SW 1271 (cell line): ENCODE results near the gene RALB.
"Not testable (repeated sequence)": the region's sequence is repeated elsewhere in the genome, so short reads cannot be mapped to it uniquely, and the experiment has no call there.

Source experiments
- DNase-seq, 2 experiments: peaks; one replicate each; lab custom pipeline; 2025; lab: John Stamatoyannopoulos, UW

Gene RALB

DNA sequence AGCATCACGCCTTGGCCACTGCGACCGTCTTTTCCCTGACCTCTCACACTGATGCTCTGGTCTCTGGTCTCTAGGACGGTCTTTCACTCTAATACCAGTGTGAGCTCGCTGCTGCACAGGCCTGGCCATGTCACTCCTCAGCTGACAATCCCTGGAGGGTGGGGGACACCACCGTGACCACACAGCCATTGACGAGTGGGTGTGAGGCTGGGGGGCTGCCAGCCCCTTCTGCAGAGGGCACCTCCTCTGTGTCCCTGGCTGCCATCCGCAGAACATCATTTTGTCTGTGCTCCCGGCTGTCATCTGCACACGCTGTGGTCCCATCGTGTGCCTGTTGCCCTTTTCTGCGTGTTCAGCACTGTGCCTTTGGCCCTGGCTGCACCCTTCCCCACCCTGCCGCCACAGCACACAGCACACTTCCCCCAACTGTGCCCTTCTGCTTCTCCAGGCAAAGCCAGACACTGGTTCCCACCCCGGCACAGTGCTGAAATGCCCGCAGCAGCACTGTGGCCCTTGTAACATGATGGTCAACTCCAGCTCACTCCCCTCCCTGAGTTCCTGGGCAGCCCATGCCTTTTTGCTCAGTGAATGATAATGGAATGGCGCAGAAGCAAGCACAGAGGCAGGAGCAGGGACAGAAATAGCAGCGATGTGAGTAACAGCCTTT lies 62.8 kb downstream of the RALB start:
- DNase-seq: no peak

DNA sequence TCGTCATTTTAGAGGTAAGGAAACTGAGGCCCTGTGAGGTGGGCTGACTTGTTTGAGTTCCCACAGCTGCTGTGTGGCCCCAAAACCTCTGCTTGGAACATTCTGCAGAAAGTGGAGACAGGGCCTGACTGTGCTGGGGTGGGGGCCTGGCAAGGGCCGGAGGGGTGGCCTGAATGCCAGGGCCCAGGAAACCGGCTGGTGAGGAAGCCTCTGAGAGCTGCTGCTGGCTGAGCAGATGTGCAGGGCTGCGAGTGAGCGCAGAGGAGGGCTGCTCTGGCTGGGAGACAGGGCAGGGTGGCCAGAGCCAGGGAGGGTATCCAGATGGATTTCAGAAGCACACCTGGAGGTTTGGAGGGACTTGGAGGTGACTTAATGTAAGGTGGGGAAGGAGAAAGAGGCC lies 63.4 kb downstream of the RALB start:
- DNase-seq: no peak

DNA sequence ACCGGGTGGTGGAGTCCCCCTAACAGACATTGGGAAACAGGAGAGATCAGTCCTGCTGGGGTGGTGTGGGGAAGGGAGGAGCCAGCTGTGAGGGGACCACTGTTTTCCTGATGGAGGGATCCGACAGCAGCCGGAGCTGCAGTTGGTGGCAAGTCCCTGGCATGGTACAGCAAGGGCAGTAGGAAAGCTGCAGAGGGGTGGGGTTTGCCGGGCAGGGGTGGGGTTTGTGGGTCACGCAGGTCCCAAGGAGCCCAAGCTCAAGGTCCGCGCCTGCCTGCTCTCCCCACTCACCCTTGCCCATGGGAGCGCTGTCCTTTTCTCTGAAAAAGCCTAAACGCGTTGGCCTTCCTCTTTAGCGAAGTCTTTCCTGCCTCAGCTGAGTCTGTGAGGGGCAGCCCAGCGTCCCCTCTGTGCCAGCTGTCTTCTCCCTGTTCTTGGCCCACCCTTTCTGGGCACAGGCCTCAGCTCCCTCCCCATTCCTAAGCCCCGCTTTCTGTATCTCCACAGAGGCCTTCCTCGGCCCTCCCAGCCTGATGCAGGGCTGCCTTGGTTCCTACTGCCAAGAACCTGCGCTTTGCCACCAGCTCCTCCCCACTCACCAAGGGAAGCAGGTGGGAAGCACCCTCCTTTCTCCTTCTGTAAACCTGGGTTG lies 64.0 kb downstream of the RALB start:
- DNase-seq: no peak

DNA sequence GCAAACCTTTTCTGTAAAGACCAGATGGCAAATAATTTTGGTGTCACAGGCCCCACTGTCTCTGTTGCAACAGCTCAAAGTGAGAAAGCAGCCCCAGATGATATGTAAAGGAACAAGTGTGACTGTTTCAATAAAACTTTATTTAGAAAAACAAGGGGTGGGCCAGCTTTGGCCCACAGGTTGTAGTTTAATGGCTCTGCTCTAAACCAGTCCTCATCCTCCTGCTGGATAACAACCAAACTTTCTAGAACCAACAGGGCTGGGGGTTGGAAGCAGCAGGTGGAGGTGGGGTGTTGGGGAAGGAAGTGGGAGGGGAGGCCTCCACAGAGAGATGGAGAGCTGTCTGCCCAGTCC lies 64.5 kb downstream of the RALB start:
- no peak for DNase-seq

DNA sequence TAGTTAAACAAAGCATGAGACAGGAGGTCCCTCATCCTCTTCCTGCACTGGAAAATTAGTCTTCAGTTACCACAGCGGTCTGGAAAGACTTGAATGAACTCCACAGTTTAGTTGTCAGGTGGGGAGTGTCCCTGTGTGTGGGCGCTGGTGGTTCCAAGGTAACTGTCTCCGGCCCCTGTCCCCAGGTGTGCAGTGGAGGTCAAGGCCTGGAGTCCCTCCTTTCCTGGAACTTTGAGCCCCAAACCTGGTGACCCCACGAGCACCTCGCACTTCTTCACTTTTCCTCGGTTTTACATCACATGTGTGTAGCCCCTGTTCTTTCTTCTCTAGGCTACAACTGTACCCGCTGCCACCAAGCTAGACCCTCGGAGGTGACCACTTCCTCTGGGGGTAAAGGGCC lies 65.3 kb downstream of the RALB start:
- DNase-seq: no peak

DNA sequence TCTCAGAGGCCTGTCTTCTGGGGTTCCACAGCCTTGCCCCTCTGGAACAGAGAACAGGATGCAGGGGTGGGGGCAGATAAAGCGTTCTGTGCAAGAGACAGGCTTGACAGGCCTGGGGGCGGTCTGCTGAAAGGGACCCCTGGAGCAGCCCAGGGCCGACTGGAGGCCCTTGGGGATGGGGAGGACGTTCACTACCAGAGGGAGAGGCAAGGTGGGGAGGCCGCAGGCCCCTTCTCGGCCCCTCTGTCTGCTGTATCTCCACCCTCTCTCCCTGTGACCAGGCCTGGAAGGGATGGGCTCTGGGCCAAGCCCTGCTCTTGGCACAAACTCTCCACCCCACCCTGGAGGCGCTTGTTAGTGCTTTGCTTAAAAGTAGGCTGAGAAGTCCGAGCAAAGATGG lies 66.0 kb downstream of the RALB start:
- no peak for DNase-seq

DNA sequence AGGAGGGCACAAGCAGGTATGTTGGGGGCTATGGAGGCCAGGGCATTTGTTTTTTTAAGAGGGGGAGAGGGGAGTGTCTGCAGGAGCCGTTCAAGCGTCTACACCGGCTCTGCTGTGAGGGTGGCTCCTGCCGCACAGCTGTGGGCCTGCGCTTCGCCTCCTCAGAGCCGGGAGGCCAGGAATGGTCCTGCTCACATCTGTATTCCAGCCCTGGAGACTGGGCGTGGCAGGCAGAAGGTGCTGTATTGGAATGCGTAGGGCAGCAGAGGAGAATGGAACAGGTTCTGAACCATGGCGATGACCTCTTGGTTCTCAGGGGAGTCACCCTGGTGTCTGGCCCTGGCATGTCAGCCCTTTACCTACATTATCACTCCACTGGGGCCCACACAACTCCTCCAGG lies 66.5 kb downstream of the RALB start:
- DNase-seq: no peak

DNA sequence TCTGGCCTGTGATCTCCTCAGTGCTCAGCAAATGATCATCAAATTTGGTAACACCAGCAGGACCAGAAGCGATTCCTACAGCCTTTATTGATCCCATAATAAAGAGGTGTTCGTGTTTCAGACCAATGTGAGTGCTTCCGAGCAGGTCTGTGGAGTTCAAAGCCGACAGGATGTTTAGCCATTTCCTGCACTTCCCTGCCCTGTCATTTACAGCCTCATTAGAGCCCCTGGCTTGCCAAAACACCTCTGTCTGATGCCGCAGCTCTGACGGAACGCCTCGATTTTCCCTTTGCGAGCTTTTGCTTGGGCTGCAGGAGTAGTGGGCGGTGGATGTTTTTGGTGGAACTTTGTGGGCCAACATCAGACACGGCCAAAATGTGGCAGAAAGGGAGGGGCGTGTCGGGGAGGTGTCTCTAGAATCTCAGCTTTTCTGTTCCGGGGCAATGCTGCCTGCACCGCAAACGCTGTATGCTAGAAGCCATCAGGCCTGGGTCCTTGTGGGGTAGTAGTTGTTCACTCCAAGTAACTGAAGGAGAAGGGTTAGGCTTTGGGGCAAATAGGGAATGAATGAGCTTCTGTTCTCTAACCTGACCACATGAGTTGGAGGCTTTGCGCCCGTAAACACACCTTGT lies 67.2 kb downstream of the RALB start:
- DNase-seq: no peak

DNA sequence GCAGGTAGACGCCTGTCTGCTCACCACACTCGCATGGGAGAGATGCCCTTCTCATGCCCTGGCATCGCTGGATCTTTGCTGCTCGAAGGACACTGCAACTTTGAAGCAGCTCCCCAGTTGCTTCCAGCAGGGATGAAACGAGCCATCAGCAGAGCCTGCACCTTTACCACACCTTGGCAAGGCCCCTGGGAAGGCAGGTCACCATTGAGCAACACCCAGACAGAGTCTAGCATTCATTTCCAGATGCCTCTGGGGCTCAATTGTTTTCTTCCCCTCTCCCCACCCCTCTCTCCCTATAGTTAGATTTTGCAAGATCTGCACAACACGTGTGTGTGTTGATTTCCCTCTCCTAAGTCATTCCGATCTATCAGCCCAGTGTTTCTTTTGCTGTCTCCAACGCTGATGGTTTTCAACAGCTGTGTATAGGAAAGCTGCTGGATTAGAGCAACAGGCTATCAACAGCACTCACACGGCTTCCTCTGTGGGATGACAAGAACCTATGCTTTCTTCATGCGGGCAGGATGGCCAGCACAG lies 67.7 kb downstream of the RALB start:
- no peak for DNase-seq

DNA sequence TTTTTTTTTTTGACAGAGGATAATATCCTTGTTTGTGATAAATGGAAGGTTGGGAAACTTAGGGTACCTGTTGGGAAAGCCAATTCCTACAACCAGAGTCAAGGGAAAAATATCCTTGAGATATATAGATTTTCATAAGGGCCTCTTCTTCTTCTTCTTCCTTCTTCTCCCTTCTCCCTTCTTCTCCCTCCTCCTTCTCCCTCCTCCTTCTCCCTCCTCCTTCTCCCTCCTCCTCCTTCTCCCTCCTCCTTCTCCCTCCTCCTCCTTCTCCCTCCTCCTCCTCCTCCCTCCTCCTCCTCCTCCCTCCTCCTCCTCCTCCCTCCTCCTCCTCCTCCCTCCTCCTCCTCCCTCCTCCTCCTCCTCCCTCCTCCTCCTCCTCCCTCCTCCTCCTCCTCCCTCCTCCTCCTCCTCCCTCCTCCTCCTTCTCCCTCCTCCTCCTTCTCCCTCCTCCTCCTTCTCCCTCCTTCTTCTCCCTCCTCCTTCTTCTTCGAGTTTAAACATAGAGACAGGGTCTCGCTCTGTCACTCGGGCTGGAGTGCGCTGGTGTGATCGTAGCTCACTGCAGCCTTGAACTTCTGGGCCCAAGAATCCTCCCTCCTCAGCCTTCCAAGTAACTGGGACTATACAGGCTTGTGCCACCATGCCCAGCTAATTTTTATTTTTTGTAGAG lies 68.4 kb downstream of the RALB start:
- DNase-seq: not testable (repeated sequence)

DNA sequence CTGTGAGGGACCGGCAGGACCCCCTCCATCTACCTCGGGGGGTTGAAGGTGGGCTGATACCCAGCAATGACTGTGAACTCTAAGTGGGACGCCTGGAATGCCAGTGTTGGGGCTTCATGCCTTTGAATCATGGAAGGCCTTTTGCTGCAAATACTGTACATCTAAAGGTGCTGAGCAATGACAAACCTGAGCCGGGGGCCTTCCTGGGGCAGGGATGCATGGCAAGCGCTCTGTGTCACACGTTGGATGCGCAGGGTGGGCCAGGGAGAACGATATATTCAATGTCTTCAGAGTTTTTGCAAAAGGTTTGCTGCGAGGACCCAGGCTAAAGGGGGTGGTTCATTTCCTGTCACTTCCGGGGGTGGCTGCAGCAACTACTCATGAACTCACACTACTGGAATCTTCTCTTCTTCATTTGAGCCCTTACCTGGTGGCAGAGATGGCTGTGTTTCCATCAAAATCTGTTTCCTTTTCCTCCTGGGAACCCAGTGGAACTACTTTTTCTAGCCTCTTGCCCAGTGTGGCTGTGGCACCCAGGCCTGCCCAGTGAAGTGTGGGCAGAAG lies 69.2 kb downstream of the RALB start:
- no peak for DNase-seq

DNA sequence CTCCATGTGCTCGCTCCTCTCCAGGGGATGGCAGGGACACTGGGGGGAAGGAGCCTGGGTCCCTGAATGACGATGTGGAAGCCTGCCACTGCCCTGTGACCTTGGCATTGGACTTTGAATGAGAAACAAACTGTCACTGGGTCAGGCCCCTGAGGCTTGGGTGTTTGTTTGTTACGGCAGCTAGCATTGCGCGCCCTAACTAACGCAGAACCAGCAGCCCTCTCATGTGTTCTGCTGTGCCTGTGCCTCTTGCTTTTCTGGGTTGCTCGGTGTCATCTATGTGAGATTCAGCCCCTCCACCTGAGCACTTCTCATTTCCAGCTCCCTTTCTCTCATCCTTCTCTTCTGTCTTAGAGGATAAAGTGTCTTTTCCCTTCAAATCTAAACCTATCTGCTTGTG lies 69.7 kb downstream of the RALB start:
- no peak for DNase-seq

DNA sequence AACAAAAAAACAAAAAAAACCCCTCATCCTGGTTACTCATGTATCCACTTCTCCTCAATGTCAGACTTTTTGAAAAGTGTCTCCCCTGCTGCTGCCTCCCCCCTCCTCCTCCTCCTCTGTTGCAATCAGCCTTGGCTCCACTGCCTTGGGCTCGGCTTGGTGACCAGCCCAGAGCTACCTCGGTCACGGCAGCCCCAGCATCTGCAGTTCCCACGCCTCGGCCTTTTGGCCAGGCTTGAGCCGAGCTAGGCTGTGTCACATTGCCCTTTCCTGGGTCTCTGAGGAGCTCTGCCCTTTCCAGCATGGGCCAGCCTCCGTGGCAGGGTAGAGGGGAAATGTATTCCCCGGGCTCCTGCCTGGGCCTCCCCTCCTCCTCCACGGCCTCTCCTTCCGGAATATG lies 70.6 kb downstream of the RALB start:
- no peak for DNase-seq

DNA sequence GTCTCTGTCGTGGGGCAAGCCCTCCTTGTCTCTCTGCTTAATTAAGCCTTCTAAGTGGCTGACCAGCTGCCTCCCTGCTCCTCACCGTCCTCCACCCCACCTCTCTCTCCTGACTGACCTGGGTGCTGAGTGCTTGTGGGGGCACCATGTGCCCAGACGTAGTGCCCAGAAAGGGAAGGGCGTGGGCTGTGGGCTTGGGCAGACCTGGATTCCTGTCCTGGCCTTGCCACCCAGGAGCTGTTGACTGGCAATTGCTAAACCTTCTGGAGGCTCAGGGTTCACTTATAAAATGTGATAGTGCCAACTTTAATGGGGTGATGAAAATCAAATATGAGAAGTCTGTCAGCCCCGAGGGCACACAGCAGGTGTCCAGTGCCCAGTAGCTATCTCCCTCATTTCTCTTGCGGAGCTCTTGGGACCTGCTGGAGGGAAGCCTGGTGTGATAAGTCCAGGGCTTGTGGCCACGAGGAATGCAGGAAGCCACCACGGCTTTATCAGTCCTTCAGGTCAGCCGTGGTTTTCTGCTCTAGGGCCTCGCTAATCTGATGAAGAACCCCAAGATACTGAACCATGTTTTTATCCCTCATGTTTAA lies 71.3 kb downstream of the RALB start:
- no peak for DNase-seq

DNA sequence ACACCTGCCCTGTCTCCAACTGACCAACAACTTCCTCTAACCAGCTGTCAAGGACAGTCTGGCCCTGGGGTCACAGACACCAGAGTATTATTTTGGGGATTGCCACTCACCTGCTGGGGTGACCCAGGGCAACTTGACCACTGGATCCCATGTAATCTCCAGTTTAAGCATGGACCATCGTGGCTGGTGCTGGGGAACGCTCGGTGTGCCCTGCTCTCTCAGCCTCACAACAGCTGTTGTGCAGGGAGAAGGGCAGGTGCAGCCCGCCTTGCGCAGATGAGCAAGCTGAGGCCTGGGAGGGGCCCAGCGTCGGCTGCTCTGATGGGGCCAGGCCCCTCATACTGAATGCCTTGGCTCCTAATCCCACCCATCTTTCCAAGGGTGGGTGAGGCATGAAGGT lies 72.3 kb downstream of the RALB start:
- DNase-seq: no peak

DNA sequence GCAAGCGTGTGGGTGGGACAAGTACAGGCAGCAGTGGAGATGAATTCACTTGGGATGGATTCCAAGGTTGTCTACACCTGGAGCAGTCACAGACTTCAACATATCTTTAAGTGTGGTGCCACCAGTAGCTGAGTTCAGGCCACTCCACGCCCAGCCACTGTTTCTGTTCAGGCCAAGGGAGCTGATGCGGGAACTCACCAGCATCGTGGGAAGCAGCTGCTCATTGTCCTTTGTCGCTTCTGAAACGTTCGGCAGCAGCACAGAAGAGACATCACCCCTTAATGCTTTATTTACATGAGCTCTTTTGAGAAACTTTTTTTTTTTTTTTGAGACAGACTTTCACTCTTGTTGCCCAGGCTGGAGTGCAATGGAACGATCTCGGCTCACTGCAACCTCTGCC lies 73.4 kb downstream of the RALB start:
- no peak for DNase-seq

DNA sequence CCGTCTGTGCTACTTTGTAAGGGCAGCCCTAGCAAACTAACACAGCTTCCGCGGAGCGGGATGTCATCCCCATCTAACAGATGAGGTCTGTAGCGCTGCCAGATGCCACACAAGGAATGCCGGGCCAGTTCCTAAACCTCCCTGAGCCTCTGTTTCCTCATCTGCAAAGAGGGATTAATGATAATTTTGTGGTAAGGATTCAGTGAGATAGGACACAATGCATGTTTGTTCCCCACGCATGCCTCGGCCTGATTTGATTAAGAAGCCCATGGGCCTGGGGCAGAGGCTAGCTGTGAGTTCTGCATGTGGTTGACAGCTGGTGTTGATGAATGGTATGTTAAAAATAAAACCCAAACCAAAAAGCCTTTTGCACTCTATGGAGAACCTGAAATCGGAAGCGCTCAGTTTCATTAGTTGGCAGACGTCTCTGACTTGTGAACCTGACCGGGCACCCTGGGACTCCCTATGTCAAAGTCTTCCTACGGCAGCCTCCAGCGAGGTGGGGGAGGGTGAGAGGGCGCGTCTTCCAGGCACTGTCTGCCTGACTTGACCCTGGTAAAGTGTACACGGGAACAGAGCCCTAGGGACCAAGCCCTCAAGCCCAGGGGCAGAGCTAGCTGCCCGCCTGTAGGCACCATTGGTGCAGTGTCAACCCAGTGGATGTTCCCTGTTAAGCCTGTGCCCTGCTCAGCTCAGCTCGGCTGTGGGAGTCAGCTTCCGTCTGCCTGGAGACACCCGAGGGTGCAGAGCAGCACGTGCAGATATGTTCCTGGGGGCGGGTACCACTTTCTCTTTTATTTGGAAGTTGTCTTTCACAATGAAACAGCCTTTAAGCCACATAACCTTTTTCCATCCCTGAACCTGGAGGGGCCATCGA lies 78.5 kb downstream of the RALB start:
- no peak for DNase-seq

DNA sequence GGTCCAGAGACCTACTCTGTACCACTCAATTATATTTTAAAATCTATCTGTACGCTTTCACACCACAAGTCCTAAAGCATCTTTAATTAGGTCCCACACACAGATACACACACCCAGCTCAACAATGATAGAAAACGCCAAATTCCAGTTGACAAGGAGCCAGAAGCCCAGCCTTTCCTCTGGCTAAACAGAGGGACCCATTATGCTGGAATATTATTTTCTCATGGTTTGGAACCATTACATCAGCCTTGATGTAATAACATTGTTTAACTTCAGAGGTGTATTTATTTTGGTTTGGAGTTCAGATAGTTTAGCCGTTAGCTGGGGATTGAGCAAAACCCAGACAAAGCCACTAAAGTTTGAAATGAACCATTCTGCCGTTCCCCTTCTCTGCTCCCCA lies 79.3 kb downstream of the RALB start:
- no peak for DNase-seq

DNA sequence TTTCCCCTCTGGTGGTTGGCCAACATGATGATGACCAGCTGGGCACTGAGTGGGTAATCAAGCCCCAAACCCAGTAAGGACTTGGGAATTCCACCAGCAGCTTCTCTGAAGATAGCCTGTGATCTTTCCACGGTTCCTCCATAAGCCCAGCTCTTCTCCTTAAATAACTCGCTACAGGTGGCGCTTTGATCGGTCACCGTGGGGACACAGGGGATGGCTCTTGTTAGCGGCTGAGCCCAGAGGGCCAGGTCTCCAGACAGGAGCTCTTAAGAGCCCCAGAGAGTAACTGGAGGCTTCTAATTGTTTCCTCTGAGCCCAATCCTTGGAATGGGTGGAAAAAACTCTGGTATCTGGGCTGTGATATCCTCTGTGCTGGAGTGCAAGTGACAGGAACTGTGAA lies 79.7 kb downstream of the RALB start:
- DNase-seq: no peak

DNA sequence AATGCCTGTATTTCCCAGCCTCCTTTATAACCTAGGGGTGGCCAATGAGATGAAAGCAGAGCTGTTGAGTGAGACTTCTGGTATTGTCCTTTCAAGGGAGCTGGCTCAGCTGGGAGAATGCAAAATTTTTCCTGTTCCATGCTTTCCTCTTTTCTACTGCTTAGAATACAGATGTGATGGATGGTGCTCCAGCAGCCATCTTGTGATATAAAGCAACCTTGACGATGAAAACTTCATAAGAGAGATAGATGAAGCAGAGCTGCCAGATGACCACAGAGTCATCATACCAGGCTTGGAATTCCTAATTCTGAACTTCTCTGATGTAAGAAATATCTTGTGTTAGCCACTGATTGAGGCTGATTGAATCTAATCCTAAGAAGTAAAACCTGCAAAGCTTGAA lies 81.4 kb downstream of the RALB start:
- DNase-seq: no peak

DNA sequence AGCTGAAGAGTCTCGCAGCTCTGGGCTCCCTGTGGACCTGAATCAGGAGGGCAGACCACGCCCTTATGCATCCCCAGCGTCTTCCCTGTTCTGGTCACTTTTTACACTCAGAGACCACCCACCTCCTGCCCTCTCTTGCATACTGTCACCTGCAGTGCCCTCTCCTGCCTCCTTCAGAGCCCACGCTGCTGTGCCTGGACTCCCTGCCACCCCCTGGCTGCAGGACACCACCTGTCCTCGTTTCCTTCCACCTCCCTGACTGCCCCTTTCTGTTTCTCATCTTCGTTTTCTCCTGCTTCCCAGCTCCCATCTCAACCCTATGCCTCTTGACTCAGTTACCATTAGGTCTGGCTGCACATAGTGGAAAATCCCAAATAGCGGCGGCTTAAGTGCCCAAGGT lies 84.1 kb downstream of the RALB start:
- no peak for DNase-seq
